Adrenal gland (tissue), 12 donors: ENCODE measurements around the gene AMDHD1. TPM values are rescaled to one million over a fixed set of nuclear protein-coding genes. Genes with fewer than 3 reads are reported as not detected.

Experiments
- DNase-seq, 7 donors: peaks; one replicate each; pipeline ENCODE4 v3.0.0-alpha.2; 2019 to 2020
- H3K27ac ChIP-seq, 5 donors: fragments of 200-600 bp; sonication (generic) in 4 of 5; 1 replicate in 3 of 5; 2 replicates in 2 of 5; pipeline versions ENCODE4 v1.5.1 to v1.8.0; 2016 to 2020; ENCODE audit warnings: mild to moderate bottlenecking in 1 of 5
- H3K27me3 ChIP-seq: fragments of 200-600 bp; 2 replicates; pipeline ENCODE4 v1.8.0; 2021
- H3K36me3 ChIP-seq, 2 donors: fragments of 200-600 bp; replicated peaks in 1 of 2; 1 replicate in 1 of 2; 2 replicates in 1 of 2; pipeline versions ENCODE4 v1.5.1 to v1.8.0; 2018 to 2022
- H3K4me1 ChIP-seq, 2 donors: fragments of 200-600 bp; replicated peaks in 1 of 2; 1 replicate in 1 of 2; 2 replicates in 1 of 2; pipeline versions ENCODE4 v1.5.1 to v1.8.0; 2018 to 2021
- H3K4me3 ChIP-seq, 4 donors: fragments of 200-600 bp; sonication (generic) in 3 of 4; one replicate each; pipeline ENCODE4 v1.5.1; 2016 to 2018
- H3K9me3 ChIP-seq, 3 donors: fragments of 200-600 bp; sonication (generic) in 1 of 3; replicated peaks in 1 of 3; 1 replicate in 2 of 3; 2 replicates in 1 of 3; pipeline versions ENCODE4 v1.5.1 to v1.8.0; 2016 to 2021
- CTCF ChIP-seq, 6 experiments: fragments of 450-650 bp in 4 of 6; fragments of 200-600 bp in 2 of 6; sonication (generic) in 1 of 6; IDR thresholded peaks; 1 replicate in 5 of 6; 2 replicates in 1 of 6; pipeline versions ENCODE4 v1.5.1 to v1.8.0; 2016 to 2021; ENCODE audit warnings: antibody characterized with exemption in 6 of 6, mild to moderate bottlenecking in 2 of 6, moderate library complexity in 1 of 6
- POLR2A ChIP-seq, 2 donors: fragments of 450-650 bp; IDR thresholded peaks; one replicate each; pipeline ENCODE4 v1.6.1; 2017; ENCODE audit warnings: antibody characterized with exemption in 2 of 2, mild to moderate bottlenecking in 2 of 2, moderate library complexity in 1 of 2
- WGBS, 4 donors: extraction: QIAGEN DNeasy Blood & Tissue Kit in 2 of 4; methylation state at CpG; one replicate each; pipeline versions ENCODE4 v1.1.5 to v1.1.7; 2013 to 2017; 5-methylcytosine and 5-hydroxymethylcytosine counted together
- intact Hi-C, 2 donors: fragments of 100-400 bp; cut with DNase I; formaldehyde crosslinking; loops; one replicate each; pipeline versions ENCODE4 v1.14.1 to v1.15.0; 2022 to 2023
- polyA plus RNA-seq, 3 donors: library from polyadenylated mRNA; stranded (reverse); fragments of 200-250 nt in 2 of 3; fragments of 350-450 nt in 1 of 3; fragmentation: Illumina TruSeq in 1 of 3; extraction: RNeasy Lipid Tissue Mini Kit (QIAGEN cat#74804) in 1 of 3; gene quantifications; one replicate each; pipeline ENCODE4 v1.2.3, GENCODE V29; 2013 to 2014
- total RNA-seq, 9 donors: library from RNA; depleted of rRNA in 4 of 9; stranded (reverse); fragments of >200 nt in 4 of 9; fragments of 120-200 nt in 1 of 9; fragmentation: NEBNext Ultra II Directional in 1 of 9; extraction: Animal tissue kit (Norgen Biotek cat#: 25700) in 1 of 9; gene quantifications; one replicate each; pipeline versions ENCODE4 v1.1.0 to v1.2.4, GENCODE V29; 2013 to 2023
- donor health status: healthy with polysubstance abuse.
- donor health status: Bipolar disorder and iron deficiency.
- donor health status: DM: yes; HTN: yes; CAD: no.
- donor health status: DM: no; HTN: no; CAD: no.
- donor health status: DM: no; HTN: no; CAD: no.
- donor health status: DM: yes; HTN: yes; CAD: no.

Gene AMDHD1
- total and polyA plus RNA-seq, 12 donors: 4.6 to 120 (median 15.5) TPM

- DNase-seq: no peak
- WGBS, 4 donors: 76 to 81% (median 77%) methylated on average over 11 of the region's 11 CpGs
- TF ChIP-seq POLR2A (IDR thresholded peaks at IDR 0.05) (no peak), CTCF (IDR thresholded peaks at IDR 0.05) (no peak)
Measured at GRCh38 chr12:95988506-95989275, 45.6 kb downstream of the AMDHD1 start.

GRCh38 chr12:95989504-95990123 lies 46.5 kb downstream of the AMDHD1 start:
- 49 to 57% (median 54%) methylated on average over 4 of the region's 4 CpGs for WGBS, 4 donors
- TF ChIP-seq POLR2A (IDR thresholded peaks at IDR 0.05): no peak
- TF ChIP-seq CTCF (IDR thresholded peaks at IDR 0.05): no peak
- Histone ChIP-seq H3K4me3 (no peak overlapping the region), H3K4me1 (no peaks in the 10 kb centered on the region), H3K27me3 (no peaks in the 10 kb centered on the region), H3K9me3 (no peaks in the 10 kb centered on the region), H3K27ac (no peak overlapping the region), H3K36me3 (no peaks in the 10 kb centered on the region)
- intact Hi-C loops: no loop called here
- no peak for DNase-seq

More at GRCh38 chr12:95988506-95989275, 45.6 kb downstream of the AMDHD1 start:
- H3K27me3 ChIP-seq: no peaks in the 10 kb centered on the region
- no peak overlapping the region for H3K27ac ChIP-seq
- no peaks in the 10 kb centered on the region for H3K36me3 ChIP-seq
- no peak overlapping the region for H3K4me3 ChIP-seq
- H3K9me3 ChIP-seq: no peaks in the 10 kb centered on the region
- no peaks in the 10 kb centered on the region for H3K4me1 ChIP-seq
- intact Hi-C loops: no loop called here

DNA sequence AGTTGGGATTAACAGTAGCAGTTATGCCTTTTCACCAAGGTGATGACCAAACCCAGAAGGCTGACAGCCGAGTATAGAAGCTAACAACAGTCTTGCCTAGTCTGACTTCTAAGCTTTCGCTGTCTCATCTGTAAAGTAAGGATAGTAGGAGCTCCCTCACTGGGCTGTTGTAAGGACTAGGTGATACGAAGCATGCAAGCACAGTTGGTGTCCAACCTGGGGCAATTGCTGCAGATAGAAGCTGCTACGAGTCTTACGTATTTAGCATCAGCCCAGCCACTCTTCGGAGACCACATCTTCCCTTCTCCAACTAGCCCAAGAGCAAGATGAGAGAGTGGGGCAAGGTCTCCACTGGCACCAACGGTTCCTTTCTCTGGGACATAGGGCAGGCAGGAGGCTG lies 47.0 kb downstream of the AMDHD1 start:
- intact Hi-C loops: no loop called here

More for the DNA sequence above, 47.0 kb downstream of the AMDHD1 start:
- no peak for DNase-seq
- Histone ChIP-seq H3K9me3 (no peaks in the 10 kb centered on the region), H3K27ac (no peak overlapping the region), H3K36me3 (no peaks in the 10 kb centered on the region), H3K4me3 (no peak overlapping the region), H3K27me3 (no peaks in the 10 kb centered on the region), H3K4me1 (no peaks in the 10 kb centered on the region)
- TF ChIP-seq POLR2A (IDR thresholded peaks at IDR 0.05) (no peak), CTCF (IDR thresholded peaks at IDR 0.05) (no peak)
- WGBS, 4 donors: 74 to 88% (median 82%) methylated on average over 7 of the region's 7 CpGs
